ENCODE results near the gene ENTREP3. TPM values are rescaled to one million over a fixed set of nuclear protein-coding genes. Genes with fewer than 3 reads are reported as not detected.

Gene ENTREP3
- total RNA-seq, 1 donor from 2014 or later = 22.9 TPM

DNA sequence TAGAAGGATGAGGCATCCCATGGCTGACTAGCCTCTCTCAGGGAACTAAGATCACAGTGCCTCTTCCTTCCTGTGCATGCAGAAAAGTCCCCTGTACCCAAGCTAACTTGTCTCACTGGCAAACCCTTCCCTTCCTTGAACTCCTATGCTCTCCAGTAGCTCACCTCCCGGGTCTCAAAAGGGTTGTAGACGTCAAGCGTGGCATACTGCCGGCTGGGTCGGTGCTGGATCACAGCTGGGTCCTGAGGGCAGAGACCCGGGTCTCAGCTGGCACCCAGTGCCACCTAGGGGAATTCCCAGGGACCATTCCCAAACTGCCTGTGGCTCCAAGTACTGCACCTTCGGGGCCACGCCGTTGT is 6.2 kb upstream of the ENTREP3 start:
- DNase-seq = no peak
- intact Hi-C loops (cut with DNase I) = no loop called here
- Histone ChIP-seq H3K27ac (peak overlapping the region; percentile 87), H3K9me3 (no peaks in the 10 kb centered on the region), H3K36me3 (peaks cover 74% of the 10 kb centered on the region), H3K27me3 (ENCODE audit: low read depth) (no peaks in the 10 kb centered on the region), H3K4me3 (peak overlapping the region; percentile 98), H3K4me1 (peaks cover 23% of the 10 kb centered on the region)
- TF ChIP-seq, protein P1, sequence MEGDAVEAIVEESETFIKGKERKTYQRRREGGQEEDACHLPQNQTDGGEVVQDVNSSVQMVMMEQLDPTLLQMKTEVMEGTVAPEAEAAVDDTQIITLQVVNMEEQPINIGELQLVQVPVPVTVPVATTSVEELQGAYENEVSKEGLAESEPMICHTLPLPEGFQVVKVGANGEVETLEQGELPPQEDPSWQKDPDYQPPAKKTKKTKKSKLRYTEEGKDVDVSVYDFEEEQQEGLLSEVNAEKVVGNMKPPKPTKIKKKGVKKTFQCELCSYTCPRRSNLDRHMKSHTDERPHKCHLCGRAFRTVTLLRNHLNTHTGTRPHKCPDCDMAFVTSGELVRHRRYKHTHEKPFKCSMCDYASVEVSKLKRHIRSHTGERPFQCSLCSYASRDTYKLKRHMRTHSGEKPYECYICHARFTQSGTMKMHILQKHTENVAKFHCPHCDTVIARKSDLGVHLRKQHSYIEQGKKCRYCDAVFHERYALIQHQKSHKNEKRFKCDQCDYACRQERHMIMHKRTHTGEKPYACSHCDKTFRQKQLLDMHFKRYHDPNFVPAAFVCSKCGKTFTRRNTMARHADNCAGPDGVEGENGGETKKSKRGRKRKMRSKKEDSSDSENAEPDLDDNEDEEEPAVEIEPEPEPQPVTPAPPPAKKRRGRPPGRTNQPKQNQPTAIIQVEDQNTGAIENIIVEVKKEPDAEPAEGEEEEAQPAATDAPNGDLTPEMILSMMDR (IDR thresholded peaks at IDR 0.05) = no peak
- no peak for ATAC-seq

DNA sequence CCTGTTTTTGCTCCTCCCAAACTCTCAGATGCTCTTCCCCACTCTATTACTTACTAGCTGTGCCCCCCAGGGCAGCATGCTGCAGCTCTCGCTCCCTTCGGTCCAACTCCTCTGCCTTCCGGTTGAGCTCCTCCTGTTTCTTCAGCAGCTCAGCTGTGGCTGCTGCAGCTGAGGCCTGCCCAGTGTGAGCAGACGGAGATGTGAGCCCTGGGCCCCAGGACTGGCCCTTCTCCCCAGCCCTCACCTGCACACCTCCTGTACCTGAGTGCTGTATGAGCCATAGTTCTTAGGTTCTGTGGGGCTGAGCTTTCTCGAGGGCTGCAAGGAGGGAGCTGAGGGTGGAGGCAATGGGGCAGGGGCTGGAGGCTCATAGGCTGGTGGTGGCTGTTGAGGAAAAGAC is 5.0 kb upstream of the ENTREP3 start:
- TF ChIP-seq, protein P1 (IDR thresholded peaks at IDR 0.05) = no peak
- Histone ChIP-seq H3K27me3 (ENCODE audit: low read depth) (no peaks in the 10 kb centered on the region), H3K9me3 (no peaks in the 10 kb centered on the region), H3K4me1 (peaks cover 30% of the 10 kb centered on the region), H3K36me3 (peaks cover 63% of the 10 kb centered on the region), H3K4me3 (no peak overlapping the region), H3K27ac (no peak overlapping the region)
- intact Hi-C loops (cut with DNase I) = no loop called here
- ATAC-seq (no peak), DNase-seq (no peak)

DNA sequence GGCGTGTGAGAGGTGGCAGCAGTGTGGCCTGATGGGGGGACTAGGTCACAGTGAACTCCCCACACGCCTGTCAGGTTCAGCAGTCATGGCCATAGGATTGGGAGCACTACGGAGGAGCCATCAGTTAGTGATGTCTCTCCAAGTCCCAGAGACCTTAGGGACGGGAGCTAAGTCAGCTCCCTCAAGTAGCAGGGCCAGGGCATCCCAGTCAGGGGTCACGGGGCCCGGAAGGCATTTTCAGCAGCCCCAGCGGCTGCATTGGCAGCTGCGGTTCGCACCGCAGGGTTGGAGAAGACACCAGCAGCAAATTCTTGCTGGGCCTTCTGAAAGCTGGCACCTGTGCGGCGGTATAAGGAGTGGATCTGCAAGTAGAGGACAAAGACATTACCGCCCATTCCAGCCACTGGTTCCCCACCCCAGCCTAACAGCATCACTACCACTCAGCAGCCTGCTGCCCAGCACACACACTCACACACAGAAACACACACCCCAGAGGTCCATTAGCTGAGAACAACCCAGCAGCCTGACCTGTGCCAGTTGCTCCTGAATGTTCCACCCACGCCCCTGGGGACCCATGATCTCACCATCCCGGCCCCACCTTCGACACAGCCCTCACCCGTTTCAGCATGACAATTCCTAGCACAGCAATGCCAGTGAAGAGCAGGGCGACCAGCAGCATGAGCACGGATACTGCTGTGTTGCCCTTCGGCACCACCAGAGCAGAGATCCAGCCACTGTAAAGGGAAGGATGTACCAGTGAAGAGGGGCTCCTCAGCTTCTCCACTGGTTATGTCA is 972 bp upstream of the ENTREP3 start:
- ATAC-seq (peak; percentile 4 to 15), DNase-seq (no peak)
- Histone ChIP-seq H3K4me1 (peaks cover 31% of the 10 kb centered on the region), H3K4me3 (peak overlapping the region; percentile 82), H3K27ac (peak overlapping the region; percentile 96), H3K36me3 (peaks cover 37% of the 10 kb centered on the region), H3K27me3 (ENCODE audit: low read depth) (no peaks in the 10 kb centered on the region), H3K9me3 (no peaks in the 10 kb centered on the region)
- intact Hi-C loops (cut with DNase I) = no loop called here
- TF ChIP-seq, protein P1 (IDR thresholded peaks at IDR 0.05) = no peak

DNA sequence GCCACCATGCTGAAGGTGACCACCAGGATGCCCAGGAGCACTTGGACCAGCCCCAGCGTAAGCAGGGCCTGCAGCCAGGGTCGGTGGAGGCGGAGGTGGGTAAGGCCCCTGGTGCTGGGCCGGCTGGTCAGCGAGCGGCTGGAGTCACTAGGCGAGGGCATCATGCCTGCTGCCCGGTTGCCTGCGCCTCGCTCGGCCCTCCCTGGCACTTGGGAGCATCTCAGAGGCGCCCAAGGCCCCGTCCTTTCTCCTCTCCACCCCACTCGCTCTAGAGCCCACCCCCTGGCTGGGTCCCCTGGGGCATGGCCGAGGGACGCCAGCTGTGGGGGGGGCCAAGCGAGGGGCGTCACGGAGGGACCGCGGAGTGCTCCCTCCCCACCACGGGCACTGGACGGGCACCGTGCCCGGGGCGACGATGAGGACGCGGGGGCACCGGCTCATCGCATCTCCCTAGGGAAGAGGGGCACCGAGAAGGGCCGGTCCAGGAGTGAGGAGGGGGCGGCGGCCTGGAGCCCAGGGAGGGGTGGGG is 505 bp downstream of the ENTREP3 start:
- no peaks in the 10 kb centered on the region for H3K9me3 ChIP-seq
- peak overlapping the region; percentile 82 for H3K4me3 ChIP-seq
- TF ChIP-seq, protein P1 (IDR thresholded peaks at IDR 0.05) = no peak
- H3K27ac ChIP-seq = peak overlapping the region; percentile 96
- H3K4me1 ChIP-seq = peaks cover 34% of the 10 kb centered on the region
- ATAC-seq = peak; percentile 7 to 15
- H3K36me3 ChIP-seq = peaks cover 31% of the 10 kb centered on the region
- intact Hi-C loops (cut with DNase I) = no loop called here
- no peaks in the 10 kb centered on the region for H3K27me3 ChIP-seq (ENCODE audit: low read depth)
- no peak for DNase-seq

DNA sequence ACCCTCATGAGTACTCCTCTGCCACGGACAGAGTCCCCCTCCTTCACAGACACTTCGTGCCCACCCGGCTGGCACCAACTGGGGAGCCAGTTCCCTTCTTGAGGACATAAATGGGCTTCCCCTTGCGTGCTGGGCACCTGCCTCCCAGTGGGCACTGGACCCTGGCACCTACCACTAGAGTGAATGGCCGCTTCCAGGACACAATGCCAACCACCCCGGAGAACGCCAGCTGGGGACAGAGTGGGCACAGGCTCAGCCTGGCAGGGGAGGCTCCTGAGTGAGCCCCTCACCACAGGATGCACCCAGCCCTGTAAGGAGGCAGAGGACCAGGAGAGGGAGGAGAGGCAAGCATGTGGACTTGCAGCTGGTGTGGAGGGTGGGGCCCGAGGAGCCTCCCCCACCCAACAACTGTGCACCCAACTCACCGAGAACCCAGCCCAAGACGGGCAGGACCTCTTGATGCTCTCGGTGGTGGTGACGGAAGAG is 1.0 kb downstream of the ENTREP3 start:
- Histone ChIP-seq H3K9me3 (no peaks in the 10 kb centered on the region), H3K4me3 (peak overlapping the region; percentile 82), H3K4me1 (peaks cover 34% of the 10 kb centered on the region), H3K27me3 (ENCODE audit: low read depth) (no peaks in the 10 kb centered on the region), H3K27ac (peak overlapping the region; percentile 96), H3K36me3 (peaks cover 27% of the 10 kb centered on the region)
- ATAC-seq = no peak
- intact Hi-C loops (cut with DNase I) = no loop called here
- no peak for DNase-seq
- TF ChIP-seq, protein P1 (IDR thresholded peaks at IDR 0.05) = no peak
